HUES64 (cell line): Measurements from ENCODE around the gene LRP4.
A peak's percentile ranks its signal among the peaks of the same experiment; 100 is the strongest.
"Not testable (repeated sequence)": the region's sequence is repeated elsewhere in the genome, so short reads cannot be mapped to it uniquely, and the experiment has no call there.

Experiments used
- H3K27ac ChIP-seq: 2 replicates; pipeline ENCODE4 v1.7.0; 2013; ENCODE audit warnings: low read depth, low read length, inconsistent platforms
- H3K27me3 ChIP-seq: 2 replicates; pipeline ENCODE4 v1.6.1; 2013; ENCODE audit warnings: mild to moderate bottlenecking, low read length; ENCODE audit not compliant: insufficient read depth
- H3K36me3 ChIP-seq: 2 replicates; pipeline ENCODE4 v1.6.1; 2013; ENCODE audit warnings: mild to moderate bottlenecking, low read length; ENCODE audit not compliant: insufficient read depth
- H3K4me1 ChIP-seq: 2 replicates; pipeline ENCODE4 v1.6.1; 2013; ENCODE audit warnings: mild to moderate bottlenecking, low read length, moderate library complexity; ENCODE audit not compliant: insufficient read depth
- H3K4me3 ChIP-seq: 2 replicates; pipeline ENCODE4 v1.5.1; 2013; ENCODE audit warnings: mild to moderate bottlenecking, low read length, moderate library complexity
- H3K9ac ChIP-seq: 2 replicates; pipeline ENCODE4 v1.6.1; 2013; ENCODE audit warnings: mild to moderate bottlenecking, low read depth, low read length
- H3K9me3 ChIP-seq: 2 replicates; pipeline ENCODE4 v1.6.1; 2013; ENCODE audit warnings: low read depth, low read length; ENCODE audit not compliant: insufficient read depth
- WGBS: fragments of 150-250, 120-280 bp; methylation state at CpG from one replicate; pipeline ENCODE4 v1.1.7; 2013; ENCODE audit warnings: missing lambda C conversion rate; 5-methylcytosine and 5-hydroxymethylcytosine counted together

Gene LRP4

GRCh38 chr11:46949297-46949696 is 30.9 kb upstream of the LRP4 start:
- Histone ChIP-seq H3K27ac (no peak overlapping the region), H3K4me3 (no peak overlapping the region), H3K9ac (no peak overlapping the region), H3K4me1 (peaks cover 20% of the 10 kb centered on the region; the same call in 1 of the 2 replicates), H3K27me3 (no peaks in the 10 kb centered on the region), H3K9me3 (no peaks in the 10 kb centered on the region), H3K36me3 (no peaks in the 10 kb centered on the region)
- 92% methylated on average over 1 of the region's 1 CpG for WGBS

DNA sequence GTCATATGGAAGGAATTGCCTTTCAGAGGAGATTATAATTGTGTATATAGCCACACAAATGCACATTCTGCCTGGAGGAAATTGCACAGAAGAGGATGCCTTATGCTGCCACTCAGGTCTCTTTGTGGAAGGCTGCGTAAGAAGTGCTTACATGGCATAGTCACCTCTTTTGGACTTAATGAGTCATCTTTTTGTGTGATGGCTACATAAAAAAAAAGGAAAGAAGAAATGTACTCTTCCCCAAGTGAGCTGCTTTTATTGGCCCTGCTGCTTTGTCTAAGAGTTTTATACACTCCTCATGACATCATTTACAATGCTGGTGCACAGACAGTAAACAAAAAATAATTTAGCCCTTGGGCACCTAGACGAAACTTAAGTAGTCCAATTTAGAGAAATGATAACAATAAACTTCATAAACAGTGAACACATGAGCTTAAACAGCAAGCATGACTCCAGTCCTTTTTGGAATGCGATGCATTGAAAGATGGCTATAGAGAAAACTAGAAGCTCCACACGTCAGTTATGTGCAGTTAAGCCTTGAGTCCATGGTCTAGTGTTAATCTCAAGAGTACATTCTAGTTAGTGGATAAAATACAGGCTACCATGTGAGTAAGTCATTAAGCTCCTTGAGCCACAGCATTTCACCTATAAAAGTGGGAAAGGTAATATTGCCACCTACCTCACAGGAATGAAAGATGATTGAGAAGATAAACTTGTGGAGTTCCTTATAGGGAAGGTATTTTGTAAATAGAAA is 30.2 kb upstream of the LRP4 start:
- H3K36me3 ChIP-seq: no peaks in the 10 kb centered on the region
- H3K9me3 ChIP-seq: no peaks in the 10 kb centered on the region
- WGBS: 93% methylated on average over 4 of the region's 4 CpGs
- H3K27ac ChIP-seq: no peak overlapping the region
- H3K4me3 ChIP-seq: no peak overlapping the region
- H3K27me3 ChIP-seq: no peaks in the 10 kb centered on the region
- no peak overlapping the region for H3K9ac ChIP-seq
- peaks cover 20% of the 10 kb centered on the region; the same call in 1 of the 2 replicates for H3K4me1 ChIP-seq

GRCh38 chr11:46947399-46948077 is 29.2 kb upstream of the LRP4 start:
- Histone ChIP-seq H3K27ac (no peak overlapping the region), H3K4me1 (peaks cover 20% of the 10 kb centered on the region; the same call in 1 of the 2 replicates), H3K27me3 (no peaks in the 10 kb centered on the region), H3K36me3 (peaks cover 3% of the 10 kb centered on the region; the same call in 1 of the 2 replicates), H3K9ac (no peak overlapping the region), H3K4me3 (no peak overlapping the region), H3K9me3 (no peaks in the 10 kb centered on the region)
- 89% methylated on average over 3 of the region's 3 CpGs for WGBS

- no peaks in the 10 kb centered on the region for H3K27me3 ChIP-seq
- H3K36me3 ChIP-seq: peaks cover 3% of the 10 kb centered on the region; the same call in 1 of the 2 replicates
- no peaks in the 10 kb centered on the region for H3K9me3 ChIP-seq
- 88% methylated on average over 4 of the region's 4 CpGs for WGBS
- H3K4me3 ChIP-seq: no peak overlapping the region
- no peak overlapping the region for H3K27ac ChIP-seq
- H3K9ac ChIP-seq: no peak overlapping the region
- peaks cover 20% of the 10 kb centered on the region; the same call in 1 of the 2 replicates for H3K4me1 ChIP-seq
These were observed 26.2 kb upstream of the LRP4 start for GRCh38 chr11:46944356-46945075.

- H3K4me3 ChIP-seq: no peak overlapping the region
- 96% methylated on average over 5 of the region's 6 CpGs for WGBS
- no peaks in the 10 kb centered on the region for H3K27me3 ChIP-seq
- peaks cover 3% of the 10 kb centered on the region; the same call in 1 of the 2 replicates for H3K36me3 ChIP-seq
- H3K27ac ChIP-seq: no peak overlapping the region
- H3K9me3 ChIP-seq: no peaks in the 10 kb centered on the region
- H3K9ac ChIP-seq: no peak overlapping the region
- peaks cover 9% of the 10 kb centered on the region; the same call in 1 of the 2 replicates for H3K4me1 ChIP-seq
These were observed 23.8 kb upstream of the LRP4 start for GRCh38 chr11:46942172-46942571.

- H3K9me3 ChIP-seq: no peaks in the 10 kb centered on the region
- peak within 1 kb of the TSS; percentile 67; the same call in 1 of the 2 replicates for H3K9ac ChIP-seq
- no peaks in the 10 kb centered on the region; the same call in 1 of the 2 replicates for H3K36me3 ChIP-seq
- H3K27me3 ChIP-seq: no peaks in the 10 kb centered on the region
- WGBS: 28% methylated on average over 41 of the region's 41 CpGs
- peak within 1 kb of the TSS; percentile 59 for H3K27ac ChIP-seq
- H3K4me1 ChIP-seq: 0 out of 2 replicates have a peak, but pooled peaks cover 4% of the 10 kb centered on the region
- H3K4me3 ChIP-seq: peak within 1 kb of the TSS; percentile 82
These were observed 18.1 kb upstream of the LRP4 start, which contains the start of gene CSTPP1 for GRCh38 chr11:46936138-46937110. CSTPP1 (plus strand) TSS chr11:46936761; CDS start chr11:46936806, 45 bp downstream.

DNA sequence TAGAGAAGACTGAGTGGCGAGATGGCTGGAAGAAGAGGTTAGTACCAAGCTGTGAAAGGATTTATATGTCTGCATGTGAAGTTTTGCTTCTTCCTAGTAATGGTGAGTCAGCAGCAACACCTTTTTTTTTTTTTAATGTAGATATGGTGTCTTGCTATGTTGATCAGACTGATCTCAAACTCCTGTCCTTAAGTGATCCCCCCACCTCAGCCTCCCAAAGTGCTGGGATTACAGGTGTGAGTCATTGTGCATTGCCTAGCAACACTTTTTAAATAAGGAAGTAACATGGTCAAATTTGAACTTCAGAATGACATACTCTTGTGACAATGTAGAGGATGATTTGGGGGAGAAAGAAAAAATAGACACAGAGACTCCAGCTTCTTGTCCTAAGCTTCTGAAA is 11.7 kb upstream of the LRP4 start:
- Histone ChIP-seq H3K4me1 (no peaks in the 10 kb centered on the region), H3K4me3 (no peak overlapping the region), H3K9me3 (no peaks in the 10 kb centered on the region), H3K27ac (no peak overlapping the region), H3K36me3 (no peaks in the 10 kb centered on the region), H3K9ac (no peak overlapping the region), H3K27me3 (no peaks in the 10 kb centered on the region)
- 94% methylated on average over 1 of the region's 1 CpG for WGBS

DNA sequence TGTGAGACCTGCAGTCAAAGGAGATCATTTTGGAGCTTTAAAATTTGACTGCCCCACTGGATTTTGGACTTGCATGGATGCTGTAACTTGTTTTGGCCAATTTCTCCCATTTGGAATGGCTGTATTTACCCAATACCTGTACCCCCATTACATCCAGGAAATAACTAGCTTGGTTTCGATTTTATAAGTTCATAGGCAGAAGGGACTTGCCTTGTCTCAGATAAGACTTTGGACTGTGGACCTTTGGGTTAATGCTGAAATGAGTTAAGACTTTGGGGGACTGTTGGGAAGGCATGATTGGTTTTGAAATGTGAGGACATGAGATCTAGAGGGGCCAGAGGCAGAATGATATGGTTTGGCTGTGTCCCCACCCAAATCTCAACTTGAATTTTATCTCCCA is 10.4 kb upstream of the LRP4 start:
- H3K9me3 ChIP-seq, H3K4me1 ChIP-seq, H3K36me3 ChIP-seq, H3K4me3 ChIP-seq, H3K27me3 ChIP-seq, H3K27ac ChIP-seq, H3K9ac ChIP-seq: not testable (repeated sequence)
- WGBS: 77% methylated on average over 1 of the region's 1 CpG

DNA sequence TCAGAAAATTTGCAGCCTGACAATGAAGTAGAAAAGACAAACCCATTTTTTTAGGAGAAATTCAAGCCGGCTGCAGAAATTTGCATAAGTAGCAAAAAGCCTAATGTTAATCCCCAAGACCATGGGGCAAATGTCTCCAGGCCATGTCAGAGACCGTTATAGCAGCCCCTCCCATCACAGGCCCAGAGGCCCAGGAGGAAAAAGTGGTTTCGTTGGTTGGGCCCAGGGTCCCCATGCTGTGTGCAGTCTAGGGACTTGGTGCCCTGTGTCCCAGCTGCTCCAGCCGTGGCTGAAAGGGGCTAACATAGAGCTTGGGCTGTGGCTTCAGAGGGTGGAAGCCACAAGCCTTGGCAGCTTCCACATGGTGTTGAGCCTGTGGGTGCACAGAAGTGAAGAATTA is 9.6 kb upstream of the LRP4 start:
- H3K9me3 ChIP-seq, H3K9ac ChIP-seq, H3K4me3 ChIP-seq, H3K36me3 ChIP-seq, H3K4me1 ChIP-seq, H3K27me3 ChIP-seq, H3K27ac ChIP-seq: not testable (repeated sequence)
- 87% methylated on average over 4 of the region's 4 CpGs for WGBS

DNA sequence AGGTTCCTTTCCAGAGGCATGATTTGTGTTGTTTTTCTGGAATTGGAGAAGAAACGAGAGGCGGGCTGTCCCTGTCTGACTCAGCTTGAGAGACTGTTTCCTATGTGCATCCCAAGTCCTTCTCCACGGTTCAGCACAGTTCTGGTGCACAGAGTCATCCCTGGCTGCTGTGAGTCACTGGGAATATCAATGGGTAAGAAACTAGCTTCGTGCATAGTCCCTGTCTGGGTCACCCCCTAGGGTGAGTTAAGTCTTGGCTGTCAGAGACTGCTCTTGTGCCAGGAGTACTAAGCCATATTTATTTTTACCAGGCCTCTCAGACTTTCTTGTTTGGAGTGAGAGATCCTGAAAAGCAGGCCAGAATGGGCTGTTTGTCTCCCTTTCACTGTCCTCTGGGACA is 2.4 kb upstream of the LRP4 start:
- Histone ChIP-seq H3K4me3 (no peak overlapping the region), H3K27ac (no peak overlapping the region), H3K36me3 (no peaks in the 10 kb centered on the region), H3K4me1 (peaks cover 13% of the 10 kb centered on the region), H3K9me3 (no peaks in the 10 kb centered on the region), H3K9ac (no peak overlapping the region), H3K27me3 (peaks cover 20% of the 10 kb centered on the region)
- WGBS: 59% methylated on average over 4 of the region's 4 CpGs
